SJSA1 (cell line): ENCODE measurements around the gene NME3. TPM values are rescaled to one million over a fixed set of nuclear protein-coding genes. Genes with fewer than 3 reads are reported as not detected.

Experiments used
- DNase-seq, 2 experiments: peaks; one replicate each; pipeline ENCODE4 v3.0.0-alpha.2; 2015 to 2020; ENCODE audit warnings: low spot score in 2 of 2, low read depth in 1 of 2
- H3K27ac ChIP-seq: fragments of 250-450 bp; sonication (Bioruptor Pico); 2 replicates; pipeline ENCODE4 v1.5.1; 2020; ENCODE audit warnings: mild to moderate bottlenecking, moderate library complexity
- H3K27me3 ChIP-seq: fragments of 250-450 bp; sonication (Bioruptor Pico); replicated peaks from 2 replicates; pipeline ENCODE4 v1.5.1; 2020; ENCODE audit warnings: mild to moderate bottlenecking, moderate library complexity
- H3K36me3 ChIP-seq: fragments of 250-450 bp; sonication (Bioruptor Pico); 2 replicates; pipeline ENCODE4 v1.5.1; 2020; ENCODE audit warnings: mild to moderate bottlenecking
- H3K4me1 ChIP-seq: fragments of 250-450 bp; sonication (Bioruptor Pico); replicated peaks from 2 replicates; pipeline ENCODE4 v1.6.1; 2021; ENCODE audit warnings: mild to moderate bottlenecking
- H3K4me3 ChIP-seq: fragments of 250-450 bp; sonication (Bioruptor Pico); 2 replicates; pipeline ENCODE4 v1.5.1; 2020; ENCODE audit warnings: mild to moderate bottlenecking
- H3K9me3 ChIP-seq: fragments of 250-450 bp; sonication (Bioruptor Pico); replicated peaks from 2 replicates; pipeline ENCODE4 v1.5.1; 2020; ENCODE audit warnings: mild to moderate bottlenecking
- total RNA-seq: library from RNA; depleted of rRNA; stranded (reverse); fragments of >200 nt; shearing (Covaris generic); gene quantifications from 2 replicates; pipeline ENCODE4 v1.2.3, GENCODE V29; 2014

Gene NME3
- total RNA-seq, 1 experiment from 2014 or later: 19.9 TPM

DNA sequence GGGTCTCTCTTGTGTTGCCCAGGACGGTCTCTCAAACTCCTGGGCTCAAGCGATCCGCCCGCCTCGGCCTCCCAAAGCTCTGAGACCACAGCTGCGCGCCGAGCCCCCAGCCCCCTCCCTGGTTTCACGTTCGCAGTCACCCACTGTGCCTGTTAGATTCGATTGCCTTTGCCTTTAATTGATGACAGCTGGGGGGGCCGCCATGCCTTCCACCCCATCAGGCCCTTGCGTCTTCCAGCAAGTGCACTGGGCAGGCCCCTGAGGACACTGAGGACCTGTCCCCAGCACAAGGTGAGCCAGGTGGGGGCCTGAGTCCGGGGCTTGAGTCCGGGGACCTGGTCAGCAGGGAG, 18.9 kb upstream of the NME3 start:
- no peak overlapping the region for H3K4me3 ChIP-seq
- no peaks in the 10 kb centered on the region for H3K4me1 ChIP-seq
- H3K27me3 ChIP-seq: no peaks in the 10 kb centered on the region
- no peak for DNase-seq
- no peaks in the 10 kb centered on the region for H3K9me3 ChIP-seq
- H3K27ac ChIP-seq: no peak overlapping the region
- peaks cover 60% of the 10 kb centered on the region for H3K36me3 ChIP-seq

DNA sequence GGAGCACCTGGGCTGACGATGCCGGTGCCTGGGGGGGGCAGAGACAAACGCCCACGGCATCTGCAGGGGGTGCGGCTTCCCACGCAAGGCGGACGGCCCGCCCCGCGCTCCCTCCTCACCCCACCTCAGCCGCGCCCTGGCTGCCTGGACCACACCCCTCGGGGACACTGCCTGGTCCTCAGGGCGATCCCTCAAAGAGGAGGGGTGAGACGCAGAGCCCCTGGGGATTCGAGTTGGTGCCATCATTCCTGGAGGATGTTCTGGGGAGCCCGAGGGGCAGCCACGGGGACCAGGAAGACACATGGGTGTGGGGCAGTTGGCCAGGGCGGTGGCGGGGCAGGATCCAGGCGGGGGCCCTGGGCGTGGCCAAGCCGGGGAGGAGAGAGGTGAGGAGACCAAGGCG, 18.3 kb upstream of the NME3 start:
- Histone ChIP-seq H3K27ac (no peak overlapping the region), H3K27me3 (no peaks in the 10 kb centered on the region), H3K36me3 (peaks cover 65% of the 10 kb centered on the region), H3K4me1 (no peaks in the 10 kb centered on the region), H3K9me3 (no peaks in the 10 kb centered on the region), H3K4me3 (no peak overlapping the region)
- DNase-seq: no peak

GRCh38 chr16:1788708-1789100, 17.4 kb upstream of the NME3 start:
- no peak for DNase-seq
- H3K4me1 ChIP-seq: peaks cover 7% of the 10 kb centered on the region; the same call in 1 of the 2 replicates

GRCh38 chr16:1788095-1788707, 16.9 kb upstream of the NME3 start:
- Histone ChIP-seq H3K27me3 (no peaks in the 10 kb centered on the region), H3K27ac (no peak overlapping the region), H3K4me1 (peaks cover 7% of the 10 kb centered on the region), H3K4me3 (no peak overlapping the region), H3K9me3 (no peaks in the 10 kb centered on the region), H3K36me3 (peaks cover 70% of the 10 kb centered on the region)
- no peak for DNase-seq

More at GRCh38 chr16:1788708-1789100, 17.4 kb upstream of the NME3 start:
- Histone ChIP-seq H3K27ac (no peak overlapping the region), H3K36me3 (peaks cover 70% of the 10 kb centered on the region), H3K4me3 (no peak overlapping the region), H3K27me3 (no peaks in the 10 kb centered on the region), H3K9me3 (no peaks in the 10 kb centered on the region)

DNA sequence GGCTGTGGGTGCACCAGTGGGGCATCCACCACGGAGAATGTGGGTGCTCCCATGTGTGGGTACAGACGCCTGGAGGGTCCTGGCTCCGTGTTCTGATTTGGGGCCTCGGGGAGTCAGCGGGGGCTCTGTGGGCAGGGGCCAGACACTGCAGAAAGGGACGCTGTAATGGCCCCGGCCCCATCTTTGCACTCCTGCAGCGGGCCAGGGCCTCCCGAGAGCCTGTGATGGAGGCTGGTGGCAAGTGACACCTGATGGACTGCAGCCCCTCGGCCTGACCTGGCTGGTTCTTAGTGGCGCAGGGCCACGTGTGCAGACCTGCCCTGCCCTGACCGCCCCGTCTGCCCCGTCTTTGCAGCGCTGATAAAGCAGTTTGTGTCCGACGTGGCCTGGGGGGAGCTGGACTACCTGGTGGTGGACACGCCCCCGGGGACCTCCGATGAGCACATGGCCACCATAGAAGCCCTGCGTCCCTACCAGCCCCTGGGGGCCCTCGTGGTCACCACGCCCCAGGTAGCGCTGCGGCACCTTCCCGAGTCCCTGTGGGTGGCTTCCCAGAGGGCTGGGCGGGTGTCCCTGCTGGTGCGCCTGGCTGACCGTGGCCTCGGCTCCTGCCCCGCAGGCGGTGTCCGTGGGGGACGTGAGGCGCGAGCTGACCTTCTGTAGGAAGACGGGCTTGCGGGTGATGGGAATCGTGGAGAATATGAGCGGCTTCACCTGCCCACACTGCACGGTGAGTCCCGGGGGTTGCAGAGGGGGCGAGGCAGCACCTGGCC, 16.2 kb upstream of the NME3 start:
- DNase-seq: no peak
- Histone ChIP-seq H3K4me3 (no peak overlapping the region), H3K9me3 (no peaks in the 10 kb centered on the region), H3K36me3 (peaks cover 72% of the 10 kb centered on the region), H3K27ac (no peak overlapping the region), H3K4me1 (peaks cover 7% of the 10 kb centered on the region), H3K27me3 (no peaks in the 10 kb centered on the region)

DNA sequence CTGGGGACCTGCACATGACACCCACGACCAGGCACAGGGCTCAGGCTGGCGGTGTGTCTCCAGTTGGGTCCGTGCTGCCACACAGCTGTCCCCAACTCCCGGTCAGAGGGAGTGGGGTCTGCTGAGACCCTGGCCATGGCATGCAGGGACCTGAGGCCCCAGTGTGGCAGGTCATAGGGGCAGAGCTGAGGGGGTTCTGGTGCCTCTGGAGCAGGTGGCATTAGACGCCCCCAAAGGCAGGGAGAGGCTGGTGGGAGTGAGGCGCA, 15.6 kb upstream of the NME3 start:
- H3K4me1 ChIP-seq: peaks cover 8% of the 10 kb centered on the region
- H3K27me3 ChIP-seq: no peaks in the 10 kb centered on the region
- no peak for DNase-seq
- peaks cover 72% of the 10 kb centered on the region for H3K36me3 ChIP-seq
- no peak overlapping the region for H3K27ac ChIP-seq
- no peaks in the 10 kb centered on the region for H3K9me3 ChIP-seq
- no peak overlapping the region for H3K4me3 ChIP-seq

GRCh38 chr16:1786242-1787055, 15.1 kb upstream of the NME3 start:
- Histone ChIP-seq H3K4me1 (peaks cover 14% of the 10 kb centered on the region), H3K27ac (no peak overlapping the region), H3K36me3 (peaks cover 74% of the 10 kb centered on the region), H3K27me3 (no peaks in the 10 kb centered on the region), H3K4me3 (no peak overlapping the region), H3K9me3 (no peaks in the 10 kb centered on the region)
- DNase-seq: no peak

DNA sequence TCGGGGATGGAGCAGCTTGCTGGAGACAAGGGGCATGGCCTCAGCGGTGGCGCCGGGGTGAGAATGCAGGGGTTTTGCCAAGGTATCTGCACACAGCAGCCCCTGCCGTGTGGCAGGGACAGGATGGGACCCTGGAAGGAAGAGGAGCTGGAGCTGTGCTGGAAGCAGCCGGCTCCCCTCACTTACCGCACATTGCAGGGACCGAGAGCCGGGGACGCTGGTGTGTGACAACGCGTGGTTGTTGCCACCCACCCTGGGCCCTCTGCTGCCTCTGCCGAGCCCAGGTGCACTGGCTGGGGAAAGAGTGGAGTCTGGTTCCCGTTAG, 14.5 kb upstream of the NME3 start:
- peaks cover 69% of the 10 kb centered on the region for H3K36me3 ChIP-seq
- peaks cover 17% of the 10 kb centered on the region for H3K4me1 ChIP-seq

GRCh38 chr16:1784977-1785845, 13.9 kb upstream of the NME3 start:
- no peak overlapping the region for H3K4me3 ChIP-seq
- H3K9me3 ChIP-seq: no peaks in the 10 kb centered on the region
- H3K27me3 ChIP-seq: no peaks in the 10 kb centered on the region
- H3K27ac ChIP-seq: no peak overlapping the region
- H3K4me1 ChIP-seq: peaks cover 17% of the 10 kb centered on the region
- peaks cover 64% of the 10 kb centered on the region for H3K36me3 ChIP-seq
- DNase-seq: no peak

More for the DNA sequence above, 14.5 kb upstream of the NME3 start:
- DNase-seq: no peak
- Histone ChIP-seq H3K9me3 (no peaks in the 10 kb centered on the region), H3K27ac (no peak overlapping the region), H3K4me3 (no peak overlapping the region), H3K27me3 (no peaks in the 10 kb centered on the region)

DNA sequence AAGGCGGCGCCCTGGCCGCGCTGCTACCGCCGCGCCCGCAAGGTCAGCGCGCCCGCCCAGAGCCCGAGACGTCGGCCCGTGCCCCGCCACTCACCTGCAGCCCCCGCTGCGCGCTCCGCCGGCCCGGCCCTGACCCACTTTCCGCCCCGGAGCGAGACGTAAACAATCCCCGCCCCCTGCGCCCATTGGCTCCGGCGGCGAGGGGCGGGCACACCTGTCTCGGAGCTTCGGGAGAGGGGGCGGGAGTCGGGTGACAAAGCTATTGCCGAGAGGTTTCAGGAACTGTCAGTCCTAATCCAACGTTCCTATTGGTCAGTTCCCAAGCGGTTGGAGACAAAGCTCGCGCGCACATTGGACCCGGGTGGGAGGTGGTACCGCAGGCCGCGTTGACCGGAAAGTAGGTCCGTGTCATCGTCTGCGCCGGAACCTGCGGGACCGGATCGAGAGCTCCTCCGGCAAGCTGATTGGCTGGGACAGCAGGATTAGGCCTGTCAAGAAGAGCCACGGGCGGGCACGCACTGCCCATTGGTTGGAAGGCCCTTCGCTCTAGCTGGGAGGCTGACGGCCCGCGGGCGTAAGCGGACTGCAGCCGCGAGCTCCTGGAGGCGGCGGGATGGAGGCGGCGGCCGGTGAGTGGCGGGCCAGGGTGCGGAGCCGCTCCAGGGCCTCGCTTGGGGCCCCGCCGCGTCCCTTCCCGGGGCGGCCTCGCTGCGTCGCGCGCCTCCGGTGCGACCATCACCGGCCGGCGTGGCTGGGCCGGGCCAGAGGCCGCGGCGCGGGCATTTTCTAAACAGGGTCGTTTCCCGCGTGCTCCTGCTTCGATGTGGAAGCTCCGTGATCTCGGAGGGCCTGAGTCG, 11.3 kb upstream of the NME3 start, which contains the start of the genes NUBP2 and SPSB3:
Gene NUBP2, plus strand, starts transcription at position 553 of the 857 bp plus-strand sequence. Its CDS starts 61 bp downstream, at position 614.
Gene SPSB3, minus strand, starts transcription at position 164 of the 857 bp plus-strand sequence. CDS start 1,088 bp downstream, outside the sequence.
- peak within 1 kb of the TSS; percentile 98 for H3K4me3 ChIP-seq
- H3K36me3 ChIP-seq: peaks cover 58% of the 10 kb centered on the region
- H3K27ac ChIP-seq: peak within 1 kb of the TSS; percentile 18
- peaks cover 17% of the 10 kb centered on the region for H3K4me1 ChIP-seq
- H3K27me3 ChIP-seq: no peaks in the 10 kb centered on the region
- H3K9me3 ChIP-seq: no peaks in the 10 kb centered on the region
- DNase-seq: peak; percentile 98 to 100

DNA sequence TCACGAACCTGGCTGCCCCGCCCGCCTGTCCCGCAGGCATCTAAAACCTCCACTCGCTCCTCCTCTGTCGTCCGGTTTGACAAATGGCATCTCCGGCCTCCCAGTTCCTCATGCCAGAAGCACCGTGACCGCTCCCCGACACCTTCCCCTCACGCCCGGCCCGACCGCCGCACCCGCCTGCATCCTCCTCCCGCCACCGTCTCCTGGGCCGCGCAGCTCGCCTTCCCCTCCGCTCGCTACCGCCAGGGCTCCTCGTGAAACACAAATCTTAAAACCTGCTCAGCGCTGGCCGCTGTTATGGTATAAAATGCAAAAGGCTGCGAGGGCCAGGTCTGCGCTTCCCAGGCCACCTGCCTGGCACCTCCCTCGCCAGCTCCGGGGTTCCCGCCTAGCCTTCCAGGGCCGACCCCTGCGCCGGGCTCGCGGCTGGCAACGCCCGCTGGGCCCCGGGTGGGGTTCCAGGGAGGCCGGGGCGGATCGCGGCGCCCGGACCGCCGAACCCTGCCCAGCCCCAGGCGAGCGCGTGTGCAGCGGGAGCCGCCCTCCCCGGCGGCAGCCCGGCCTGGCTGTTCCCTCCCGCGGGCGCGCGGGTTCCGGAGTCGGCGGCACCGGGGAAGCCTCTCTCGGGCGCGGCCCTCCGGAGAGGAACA, 10.5 kb upstream of the NME3 start:
- Histone ChIP-seq H3K27ac (no peak overlapping the region), H3K27me3 (no peaks in the 10 kb centered on the region), H3K36me3 (peaks cover 62% of the 10 kb centered on the region), H3K4me1 (peaks cover 17% of the 10 kb centered on the region), H3K4me3 (peak overlapping the region; percentile 98), H3K9me3 (no peaks in the 10 kb centered on the region)
- DNase-seq: peak in 1 of 2 experiments; percentile 33

DNA sequence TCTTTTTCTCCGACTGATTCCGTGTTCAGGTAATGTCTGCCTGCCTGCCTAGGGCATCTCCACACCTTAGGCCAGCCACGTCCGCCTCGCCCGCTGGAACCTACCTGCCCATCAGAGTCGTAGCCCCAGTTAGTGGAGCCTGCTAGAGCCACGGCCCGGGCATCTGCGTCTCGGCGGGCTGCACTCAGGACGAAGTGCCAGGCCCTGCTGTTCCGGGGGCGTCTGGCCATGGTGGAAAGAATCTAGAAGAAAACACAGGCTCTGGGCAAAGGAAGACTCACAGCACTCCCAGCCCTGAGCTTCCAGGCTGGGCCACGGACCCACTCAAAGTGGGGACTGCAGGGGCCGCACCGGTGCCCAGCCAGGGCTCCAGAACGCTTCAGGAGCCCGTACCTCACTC, 9.9 kb upstream of the NME3 start:
- no peak overlapping the region for H3K27ac ChIP-seq
- H3K4me3 ChIP-seq: peak overlapping the region; percentile 98
- peaks cover 17% of the 10 kb centered on the region for H3K4me1 ChIP-seq
- no peaks in the 10 kb centered on the region for H3K27me3 ChIP-seq
- H3K9me3 ChIP-seq: no peaks in the 10 kb centered on the region
- DNase-seq: no peak
- peaks cover 61% of the 10 kb centered on the region for H3K36me3 ChIP-seq
